Tibial artery (tissue), 4 donors: ENCODE results near the gene HEPN1.

ENCODE experiments used
- DNase-seq, 2 donors: peaks; one replicate each; pipeline ENCODE4 v3.0.0-alpha.2; 2019
- H3K27ac ChIP-seq, 2 donors: fragments of 200-600 bp; sonication (generic) in 1 of 2; 1 replicate in 1 of 2; 2 replicates in 1 of 2; pipeline ENCODE4 v1.5.1; 2018 to 2019; ENCODE audit warnings: mild to moderate bottlenecking in 1 of 2
- H3K27me3 ChIP-seq, 2 donors: fragments of 200-600 bp; sonication (generic) in 1 of 2; one replicate each; pipeline versions ENCODE4 v1.5.1 to v1.6.0; 2016 to 2019
- H3K36me3 ChIP-seq, 3 donors: fragments of 200-600 bp; sonication (generic) in 2 of 3; one replicate each; pipeline ENCODE4 v1.5.1; 2016 to 2019; ENCODE audit warnings: mild to moderate bottlenecking in 2 of 3
- H3K4me1 ChIP-seq, 4 donors: fragments of 200-600 bp; sonication (generic) in 2 of 4; 1 replicate in 3 of 4; 2 replicates in 1 of 4; pipeline ENCODE4 v1.5.1; 2016 to 2019
- H3K4me3 ChIP-seq, 2 donors: fragments of 200-600 bp; sonication (generic) in 1 of 2; 1 replicate in 1 of 2; 2 replicates in 1 of 2; pipeline ENCODE4 v1.5.1; 2018 to 2019; ENCODE audit warnings: mild to moderate bottlenecking in 2 of 2
- H3K9me3 ChIP-seq, 3 donors: fragments of 200-600 bp; sonication (generic) in 1 of 3; one replicate each; pipeline ENCODE4 v1.5.1; 2016 to 2019
- intact Hi-C: fragments of 100-400 bp; cut with DNase I; formaldehyde crosslinking; loops from one replicate; pipeline ENCODE4 v1.15.0; 2023; ENCODE audit warnings: low total_unique reads
- TF ChIP-seq, protein P1 (sequence below), 2 experiments: fragments of 200-600 bp in 1 of 2; fragments of 450-650 bp in 1 of 2; IDR thresholded peaks; one replicate each; pipeline ENCODE4 v1.5.1; 2017 to 2019; ENCODE audit warnings: antibody characterized with exemption in 2 of 2, mild to moderate bottlenecking in 1 of 2, moderate library complexity in 1 of 2

Gene HEPN1

DNA sequence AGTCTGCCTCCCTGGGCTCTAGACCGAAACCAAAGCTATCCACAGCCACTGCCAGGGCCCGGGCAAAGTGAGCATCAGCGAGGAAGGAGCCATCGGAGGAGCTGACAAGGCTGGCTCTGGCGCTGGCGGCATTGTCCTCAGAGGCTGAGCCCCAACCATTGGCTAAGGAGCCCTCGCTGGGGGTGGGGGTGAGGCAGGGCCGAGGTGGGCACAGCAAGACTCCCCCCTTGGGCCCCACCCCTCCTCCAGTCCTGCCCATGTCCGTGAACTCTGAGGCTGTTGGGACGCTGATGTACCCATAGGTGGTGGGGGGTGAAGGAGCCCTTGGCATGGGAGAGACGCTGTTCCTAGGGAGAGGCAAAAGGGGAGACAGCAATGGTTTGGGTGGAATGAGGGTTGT is 32.6 kb upstream of the HEPN1 start:
- DNase-seq: peak in 1 of 2 donors; percentile 45
- Histone ChIP-seq H3K27ac (no peak overlapping the region), H3K27me3 (peaks cover 0 to 14% of the 10 kb centered on the region in 2 donors), H3K9me3 (no peaks in the 10 kb centered on the region), H3K4me1 (peaks cover 0 to 14% (median 3%) of the 10 kb centered on the region in 4 donors), H3K36me3 (no peaks in the 10 kb centered on the region), H3K4me3 (no peak overlapping the region)
- intact Hi-C loops: no loop called here
- TF ChIP-seq, protein P1, sequence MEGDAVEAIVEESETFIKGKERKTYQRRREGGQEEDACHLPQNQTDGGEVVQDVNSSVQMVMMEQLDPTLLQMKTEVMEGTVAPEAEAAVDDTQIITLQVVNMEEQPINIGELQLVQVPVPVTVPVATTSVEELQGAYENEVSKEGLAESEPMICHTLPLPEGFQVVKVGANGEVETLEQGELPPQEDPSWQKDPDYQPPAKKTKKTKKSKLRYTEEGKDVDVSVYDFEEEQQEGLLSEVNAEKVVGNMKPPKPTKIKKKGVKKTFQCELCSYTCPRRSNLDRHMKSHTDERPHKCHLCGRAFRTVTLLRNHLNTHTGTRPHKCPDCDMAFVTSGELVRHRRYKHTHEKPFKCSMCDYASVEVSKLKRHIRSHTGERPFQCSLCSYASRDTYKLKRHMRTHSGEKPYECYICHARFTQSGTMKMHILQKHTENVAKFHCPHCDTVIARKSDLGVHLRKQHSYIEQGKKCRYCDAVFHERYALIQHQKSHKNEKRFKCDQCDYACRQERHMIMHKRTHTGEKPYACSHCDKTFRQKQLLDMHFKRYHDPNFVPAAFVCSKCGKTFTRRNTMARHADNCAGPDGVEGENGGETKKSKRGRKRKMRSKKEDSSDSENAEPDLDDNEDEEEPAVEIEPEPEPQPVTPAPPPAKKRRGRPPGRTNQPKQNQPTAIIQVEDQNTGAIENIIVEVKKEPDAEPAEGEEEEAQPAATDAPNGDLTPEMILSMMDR (IDR thresholded peaks at IDR 0.05): no peak

DNA sequence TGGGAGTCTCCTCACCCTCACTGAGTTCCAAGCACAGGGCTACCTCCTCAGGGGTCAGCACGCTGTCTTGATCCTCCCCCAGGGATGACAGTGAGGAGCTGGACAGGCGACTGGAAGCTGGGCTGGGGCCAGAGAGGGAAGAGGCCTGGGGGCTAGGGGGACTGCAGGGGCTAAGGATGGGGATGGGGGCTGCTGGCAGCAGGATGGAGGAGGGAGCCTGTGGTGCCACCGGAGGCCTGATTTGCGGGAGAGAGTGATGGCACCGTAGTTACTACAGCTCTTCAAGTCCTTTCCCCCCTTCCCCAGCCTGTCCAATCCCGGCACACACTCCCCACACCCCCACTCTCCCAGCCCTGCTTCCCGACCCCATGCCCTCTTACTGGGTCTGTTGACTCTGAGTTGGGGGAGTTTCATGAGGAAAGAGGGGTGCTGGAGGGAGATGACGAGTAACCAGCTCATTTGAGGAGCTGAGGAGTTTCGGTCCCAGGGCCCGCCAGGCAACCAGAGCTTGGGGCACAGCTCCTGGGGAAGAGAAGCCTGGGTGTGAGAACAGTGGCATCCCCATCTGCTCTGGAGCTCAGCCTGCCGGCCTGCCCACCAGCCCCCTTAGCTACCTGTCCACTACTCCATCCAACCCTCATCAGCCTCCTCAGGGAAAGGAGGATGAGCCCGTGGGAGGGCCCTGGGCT is 31.9 kb upstream of the HEPN1 start:
- H3K27me3 ChIP-seq: peaks cover 0 to 14% of the 10 kb centered on the region in 2 donors
- intact Hi-C loops: no loop called here
- no peak overlapping the region for H3K4me3 ChIP-seq
- H3K4me1 ChIP-seq: peaks cover 0 to 16% (median 5%) of the 10 kb centered on the region in 4 donors
- DNase-seq: peak in 1 of 2 donors; percentile 63
- H3K36me3 ChIP-seq: no peaks in the 10 kb centered on the region
- H3K27ac ChIP-seq: no peak overlapping the region
- H3K9me3 ChIP-seq: no peaks in the 10 kb centered on the region
- TF ChIP-seq, protein P1 (IDR thresholded peaks at IDR 0.05): no peak

DNA sequence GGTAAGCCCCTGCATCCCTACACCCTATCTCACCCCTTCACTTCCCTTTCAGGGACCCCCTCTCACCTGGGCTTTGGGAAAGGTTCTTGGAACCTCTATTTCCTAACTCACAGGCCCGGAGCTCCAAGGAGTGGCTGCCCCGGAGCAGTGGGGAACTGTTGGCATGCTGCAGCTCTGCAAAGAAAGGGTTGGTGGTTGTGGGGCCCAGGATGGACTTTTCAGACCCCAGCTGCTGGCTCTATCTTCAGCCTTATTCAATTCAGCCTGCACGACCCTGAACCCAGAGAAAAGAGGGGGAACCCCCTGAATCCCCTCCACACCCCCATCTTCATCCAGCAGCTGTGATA is 31.4 kb upstream of the HEPN1 start:
- intact Hi-C loops: no loop called here
- TF ChIP-seq, protein P1 (IDR thresholded peaks at IDR 0.05): no peak
- no peak overlapping the region for H3K27ac ChIP-seq
- peaks cover 0 to 14% of the 10 kb centered on the region in 2 donors for H3K27me3 ChIP-seq
- no peaks in the 10 kb centered on the region for H3K36me3 ChIP-seq
- no peak overlapping the region for H3K4me3 ChIP-seq
- peaks cover 0 to 12% (median 5%) of the 10 kb centered on the region in 4 donors for H3K4me1 ChIP-seq
- H3K9me3 ChIP-seq: no peaks in the 10 kb centered on the region
- DNase-seq: peak in 1 of 2 donors; percentile 48

DNA sequence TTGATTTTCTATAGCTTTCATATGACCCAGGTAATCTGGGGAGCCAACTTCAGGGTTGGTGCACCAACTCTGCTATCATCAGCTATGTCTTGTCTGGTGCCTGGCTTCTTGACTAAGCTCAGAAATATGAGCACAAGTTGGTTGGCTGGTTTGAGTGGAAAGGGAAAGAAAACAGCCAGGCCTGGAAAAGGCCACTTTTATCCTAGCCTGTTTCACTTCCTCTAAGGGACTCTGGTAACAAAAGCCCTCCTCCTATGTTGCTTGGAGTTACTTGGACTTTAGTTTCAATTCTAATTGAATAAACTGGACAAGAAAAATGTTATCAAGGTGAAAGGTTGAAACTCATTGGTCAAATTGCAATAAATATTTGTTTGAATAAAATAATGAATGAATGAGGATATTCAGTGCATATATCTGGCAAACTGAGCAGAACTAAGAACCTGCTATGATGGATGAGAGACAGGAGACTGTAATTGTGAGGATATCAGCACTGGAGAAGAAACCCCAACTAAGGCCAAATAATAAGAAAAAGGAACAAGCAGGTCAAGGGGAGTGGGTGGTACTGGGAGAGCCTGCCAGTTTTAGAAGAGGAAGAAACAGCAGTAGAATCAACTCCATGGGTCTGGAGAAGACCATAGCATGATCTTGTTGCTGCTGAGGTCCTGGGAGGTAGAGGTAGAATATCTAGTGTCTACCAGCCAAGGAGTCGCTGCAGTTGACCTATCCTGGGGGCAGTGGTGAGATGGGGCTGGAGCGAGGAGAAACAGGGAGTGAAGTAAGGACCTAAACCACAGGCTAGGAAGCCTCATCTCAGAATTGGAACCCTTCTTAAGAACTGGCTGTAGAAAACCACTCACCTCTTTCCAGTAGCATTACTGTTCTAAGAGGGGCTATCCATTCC is 29.6 kb upstream of the HEPN1 start:
- Histone ChIP-seq H3K27ac (no peak overlapping the region), H3K4me1 (peaks cover 0 to 11% (median 5%) of the 10 kb centered on the region in 4 donors), H3K9me3 (no peaks in the 10 kb centered on the region), H3K27me3 (peaks cover 0 to 14% of the 10 kb centered on the region in 2 donors), H3K36me3 (no peaks in the 10 kb centered on the region), H3K4me3 (no peak overlapping the region)
- intact Hi-C loops: no loop called here
- TF ChIP-seq, protein P1 (IDR thresholded peaks at IDR 0.05): no peak
- no peak for DNase-seq

DNA sequence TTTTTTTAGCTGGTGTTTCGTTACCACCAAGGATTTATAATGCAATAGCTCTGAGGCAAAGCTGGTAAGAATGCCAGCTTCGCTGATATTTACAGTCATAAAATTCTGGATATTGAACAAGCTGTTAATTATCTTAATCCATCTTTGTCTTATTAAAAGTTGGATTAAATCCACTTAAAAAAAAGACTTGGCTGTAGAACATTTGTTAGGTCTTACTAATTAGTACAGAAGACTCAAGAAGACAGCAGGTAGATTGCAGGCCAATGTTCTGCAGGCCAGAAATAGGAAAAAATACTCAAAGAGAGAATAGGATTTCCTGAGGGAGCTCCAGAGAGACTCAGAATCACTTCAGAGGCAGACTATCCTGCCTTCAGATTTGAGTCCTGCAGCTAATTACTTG is 28.9 kb upstream of the HEPN1 start:
- no peak overlapping the region for H3K27ac ChIP-seq
- TF ChIP-seq, protein P1 (IDR thresholded peaks at IDR 0.05): no peak
- intact Hi-C loops: no loop called here
- H3K9me3 ChIP-seq: no peaks in the 10 kb centered on the region
- no peak for DNase-seq
- H3K36me3 ChIP-seq: no peaks in the 10 kb centered on the region
- peaks cover 0 to 8% of the 10 kb centered on the region in 2 donors for H3K27me3 ChIP-seq
- H3K4me3 ChIP-seq: no peak overlapping the region
- H3K4me1 ChIP-seq: peaks cover 0 to 11% (median 5%) of the 10 kb centered on the region in 4 donors
